Neural cell (in vitro differentiated cells): ENCODE measurements around the gene DONSON. TPM values are rescaled to one million over a fixed set of nuclear protein-coding genes. Genes with fewer than 3 reads are reported as not detected.

ENCODE experiments used
- H2AFZ ChIP-seq: fragments of 200-600, 300-800 bp; sonication (generic), shearing (Covaris generic); 2 replicates; pipeline ENCODE4 v1.6.0; 2014; ENCODE audit warnings: low read depth, mild to moderate bottlenecking, antibody characterized with exemption, low read length, moderate library complexity
- H3F3A ChIP-seq: fragments of 200-600 bp; shearing (Covaris generic); 2 replicates; pipeline ENCODE4 v1.6.1; 2016; ENCODE audit warnings: mild to moderate bottlenecking, moderate library complexity, mixed read lengths, antibody characterized with exemption, low read length; ENCODE audit not compliant: insufficient read depth, poor library complexity, severe bottlenecking
- H3K27ac ChIP-seq: fragments of 200-600, 300-800 bp; sonication (generic), shearing (Covaris generic); 2 replicates; pipeline ENCODE4 v1.5.1; 2014; ENCODE audit warnings: mild to moderate bottlenecking, low read length, moderate library complexity
- H3K27me3 ChIP-seq: fragments of 300-800, 200-600 bp; sonication (generic), shearing (Covaris generic); 2 replicates; pipeline ENCODE4 v1.6.0; 2014; ENCODE audit warnings: mild to moderate bottlenecking, low read depth, low read length, moderate library complexity; ENCODE audit not compliant: insufficient read depth
- H3K36me3 ChIP-seq: fragments of 300-800, 200-600 bp; sonication (generic), shearing (Covaris generic); 2 replicates; pipeline ENCODE4 v1.5.1; 2014; ENCODE audit warnings: mild to moderate bottlenecking, antibody characterized with exemption, low read length, moderate library complexity; ENCODE audit not compliant: insufficient read depth
- H3K4me2 ChIP-seq: fragments of 300-800, 200-600 bp; sonication (generic), shearing (Covaris generic); 2 replicates; pipeline ENCODE4 v1.6.0; 2014; ENCODE audit warnings: mild to moderate bottlenecking, low read length
- H3K4me3 ChIP-seq: fragments of 300-800, 200-600 bp; sonication (generic), shearing (Covaris generic); 2 replicates; pipeline ENCODE4 v1.5.1; 2014; ENCODE audit warnings: mild to moderate bottlenecking, low read length, moderate library complexity
- H3K79me2 ChIP-seq: fragments of 200-600 bp; shearing (Covaris generic); replicated peaks from 2 replicates; pipeline ENCODE4 v1.6.0; 2014; ENCODE audit warnings: mild to moderate bottlenecking, low read length, moderate library complexity; ENCODE audit not compliant: insufficient read depth
- H3K9ac ChIP-seq: fragments of 300-800, 200-600 bp; sonication (generic), shearing (Covaris generic); 2 replicates; pipeline ENCODE4 v1.6.1; 2016; ENCODE audit warnings: mild to moderate bottlenecking, low read length, mixed read lengths
- H3K9me2 ChIP-seq: fragments of 200-600 bp; shearing (Covaris generic); 2 replicates; pipeline ENCODE4 v1.6.1; 2016; ENCODE audit warnings: mild to moderate bottlenecking, low read length, mixed read lengths; ENCODE audit not compliant: insufficient read depth
- H3K9me3 ChIP-seq: fragments of 200-600, 300-800 bp; sonication (generic), shearing (Covaris generic); 2 replicates; pipeline ENCODE4 v1.6.1; 2016; ENCODE audit warnings: mild to moderate bottlenecking, mixed run types, low read length, moderate library complexity, mixed read lengths
- H4K20me1 ChIP-seq: fragments of 200-600 bp; shearing (Covaris generic); 2 replicates; pipeline ENCODE4 v1.6.1; 2016; ENCODE audit warnings: mild to moderate bottlenecking, mixed run types; ENCODE audit not compliant: insufficient read depth
- CTCF ChIP-seq: fragments of 450-650 bp; IDR thresholded peaks from 2 replicates; pipeline ENCODE4 v1.5.1; 2014; ENCODE audit warnings: antibody characterized with exemption, mild to moderate bottlenecking, moderate library complexity; ENCODE audit not compliant: poor library complexity, severe bottlenecking
- EP300 ChIP-seq: fragments of 450-650 bp; conservative IDR thresholded peaks from 2 replicates; pipeline ENCODE4 v1.6.1; 2014; ENCODE audit warnings: antibody characterized with exemption, mild to moderate bottlenecking, moderate library complexity; ENCODE audit not compliant: poor library complexity, severe bottlenecking
- EZH2 ChIP-seq: fragments of 200-600, 300-800 bp; shearing (Covaris generic), sonication (generic); IDR thresholded peaks from 2 replicates; pipeline ENCODE4 v1.6.1; 2014; ENCODE audit warnings: antibody characterized with exemption, low read length, borderline replicate concordance, mild to moderate bottlenecking; ENCODE audit not compliant: insufficient read depth, poor library complexity, severe bottlenecking
- MXI1 ChIP-seq: fragments of 450-650 bp; conservative IDR thresholded peaks from 2 replicates; pipeline ENCODE4 v1.6.1; 2014; ENCODE audit warnings: antibody characterized with exemption, mild to moderate bottlenecking; ENCODE audit not compliant: poor library complexity, severe bottlenecking
- POLR2AphosphoS5 ChIP-seq: IDR thresholded peaks from 2 replicates; pipeline ENCODE4 v1.6.1; 2012
- RAD21 ChIP-seq: fragments of 450-650 bp; conservative IDR thresholded peaks from 2 replicates; pipeline ENCODE4 v1.6.1; 2014; ENCODE audit warnings: antibody characterized with exemption, mild to moderate bottlenecking, moderate library complexity
- REST ChIP-seq: IDR thresholded peaks from 2 replicates; pipeline ENCODE4 v1.6.1; 2012; ENCODE audit warnings: borderline replicate concordance
- SMC3 ChIP-seq: fragments of 450-650 bp; conservative IDR thresholded peaks from 2 replicates; pipeline ENCODE4 v1.6.1; 2014; ENCODE audit warnings: antibody characterized with exemption, mild to moderate bottlenecking, moderate library complexity; ENCODE audit not compliant: poor library complexity
- TAF1 ChIP-seq: IDR thresholded peaks from 2 replicates; pipeline ENCODE4 v1.6.1; 2012; ENCODE audit warnings: low read depth
- polyA plus RNA-seq: library from polyadenylated mRNA; depleted of rRNA; stranded (reverse); fragments of >200 nt; gene quantifications from 2 replicates; pipeline ENCODE4 v1.2.3, GENCODE V29; 2014

The DONSON gene
- polyA plus RNA-seq, 1 donor from 2014 or later = 46.2 TPM

- peaks cover 36% of the 10 kb centered on the region for H3K36me3 ChIP-seq
- no peaks in the 10 kb centered on the region for H3F3A ChIP-seq
- H3K9me2 ChIP-seq = no peaks in the 10 kb centered on the region
- TF ChIP-seq CTCF (no peak), SMC3 (no peak), EP300 (no peak), POLR2AphosphoS5 (no peak), EZH2 (no peak), MXI1 (no peak), TAF1 (no peak), RAD21 (no peak), REST (no peak)
- H4K20me1 ChIP-seq = peaks cover 3% of the 10 kb centered on the region
- H3K9me3 ChIP-seq = no peaks in the 10 kb centered on the region
- no peak overlapping the region for H3K4me3 ChIP-seq
- no peak overlapping the region for H3K4me2 ChIP-seq
- H3K27me3 ChIP-seq = no peaks in the 10 kb centered on the region
- no peak overlapping the region for H2AFZ ChIP-seq
- H3K79me2 ChIP-seq = peaks cover 73% of the 10 kb centered on the region
- H3K9ac ChIP-seq = no peak overlapping the region
- H3K27ac ChIP-seq = no peak overlapping the region
These were observed 36.1 kb downstream of the DONSON start for GRCh38 chr21:33552093-33552998.

GRCh38 chr21:33551664-33552063 is 36.8 kb downstream of the DONSON start:
- no peak overlapping the region for H2AFZ ChIP-seq
- H3K9ac ChIP-seq = no peak overlapping the region
- no peak overlapping the region for H3K27ac ChIP-seq
- peaks cover 3% of the 10 kb centered on the region for H4K20me1 ChIP-seq
- H3K36me3 ChIP-seq = peaks cover 36% of the 10 kb centered on the region
- no peak overlapping the region for H3K4me2 ChIP-seq
- TF ChIP-seq EP300 = no peak
- TF ChIP-seq CTCF = no peak
- TF ChIP-seq RAD21 = no peak
- no peak for TF ChIP-seq REST
- no peak for TF ChIP-seq EZH2
- no peak for TF ChIP-seq POLR2AphosphoS5
- no peak for TF ChIP-seq TAF1
- TF ChIP-seq SMC3 = no peak
- TF ChIP-seq MXI1 = no peak
- H3K9me3 ChIP-seq = no peaks in the 10 kb centered on the region
- H3F3A ChIP-seq = no peaks in the 10 kb centered on the region
- peaks cover 78% of the 10 kb centered on the region for H3K79me2 ChIP-seq
- H3K27me3 ChIP-seq = no peaks in the 10 kb centered on the region
- no peaks in the 10 kb centered on the region for H3K9me2 ChIP-seq
- H3K4me3 ChIP-seq = no peak overlapping the region
